GM21619 (cell line): Measurements from ENCODE around the gene SOCS4.
"Not testable (repeated sequence)": the region's sequence is repeated elsewhere in the genome, so short reads cannot be mapped to it uniquely, and the experiment has no call there.

ENCODE experiments used
- ATAC-seq: cut with Tn5 transposase; IDR thresholded peaks from one replicate; pipeline ENCODE4 v1.9.1; 2021; ENCODE audit not compliant: unreplicated experiment

The SOCS4 gene

DNA sequence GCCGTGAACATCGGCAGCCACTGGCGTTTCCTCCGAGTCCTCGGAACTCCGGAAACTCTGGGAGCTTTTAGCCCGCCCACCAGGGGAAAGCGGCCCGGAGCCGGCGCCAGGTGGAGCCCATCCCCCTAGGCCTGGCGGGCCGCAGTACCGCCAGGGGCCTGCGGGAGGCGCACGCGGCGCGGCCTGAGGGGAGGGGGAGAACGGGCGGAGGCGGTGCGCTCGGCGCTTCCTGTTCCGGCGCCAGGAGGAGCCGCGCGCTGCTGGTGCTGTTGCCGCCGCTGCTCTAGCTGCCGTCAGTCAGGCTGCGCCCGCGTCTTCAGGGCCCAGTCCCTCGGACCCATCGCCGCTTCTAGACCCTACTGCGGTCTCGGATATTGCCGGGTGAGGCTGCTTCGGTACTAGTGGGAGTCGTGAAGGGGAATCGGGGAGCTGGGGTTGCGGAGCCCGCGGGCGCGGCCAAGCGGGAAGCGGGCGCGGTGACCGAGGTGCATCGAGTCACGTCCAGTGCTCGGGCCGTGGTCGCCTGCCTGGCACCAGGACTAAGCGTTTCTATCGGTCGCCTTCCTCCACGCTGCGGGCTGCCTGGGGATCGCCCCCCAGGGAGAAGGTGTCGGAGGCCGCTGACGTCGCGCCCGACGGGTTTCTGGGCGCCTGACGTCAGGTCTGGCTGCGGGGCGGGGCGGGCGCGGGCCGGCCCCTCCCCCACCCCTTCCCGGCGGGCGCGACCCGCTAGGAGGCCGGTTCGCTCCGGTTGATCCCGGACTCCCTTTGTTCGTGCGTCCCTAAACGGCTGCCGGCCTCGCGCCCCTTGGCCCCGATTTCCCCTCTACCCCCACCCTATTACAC, 24.6 kb downstream of the SOCS4 start, which contains the start of gene MAPK1IP1L:
TSS of gene MAPK1IP1L (plus strand) at position 225 of the 846 bp plus-strand sequence. CDS start 10,037 bp downstream, outside the sequence.
- peak; percentile 86 for ATAC-seq

- peak; percentile 0 for ATAC-seq
Measured at GRCh38 chr14:55052269-55052930, 25.4 kb downstream of the SOCS4 start.

GRCh38 chr14:55053018-55053417, 26.0 kb downstream of the SOCS4 start:
- ATAC-seq = no peak

DNA sequence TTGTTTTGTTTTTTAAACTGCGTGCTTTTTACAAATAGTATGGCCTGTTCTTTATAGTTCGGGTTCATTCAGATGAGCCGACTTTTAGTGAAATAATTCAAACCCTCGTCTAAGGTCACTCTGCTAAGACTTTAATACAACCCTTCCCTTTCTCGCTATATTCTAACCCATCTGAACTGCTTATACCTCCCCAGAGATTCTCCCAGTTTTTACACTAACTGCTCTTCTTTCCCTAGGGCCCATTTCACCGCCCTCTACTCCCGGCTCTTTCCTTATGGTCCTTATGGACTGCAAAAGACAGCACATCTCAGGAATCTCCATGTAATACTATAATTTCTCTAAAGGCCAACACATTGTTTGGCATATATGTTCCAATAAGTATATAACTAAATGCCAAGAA, 26.5 kb downstream of the SOCS4 start:
- ATAC-seq = no peak

- ATAC-seq = no peak
Measured at GRCh38 chr14:55054098-55054497, 27.1 kb downstream of the SOCS4 start.

- ATAC-seq = no peak
Measured at GRCh38 chr14:55057919-55058318, 30.9 kb downstream of the SOCS4 start.

- ATAC-seq = no peak
Measured at GRCh38 chr14:55059333-55059732, 32.3 kb downstream of the SOCS4 start.

GRCh38 chr14:55062517-55063351, 35.7 kb downstream of the SOCS4 start:
- no peak for ATAC-seq

DNA sequence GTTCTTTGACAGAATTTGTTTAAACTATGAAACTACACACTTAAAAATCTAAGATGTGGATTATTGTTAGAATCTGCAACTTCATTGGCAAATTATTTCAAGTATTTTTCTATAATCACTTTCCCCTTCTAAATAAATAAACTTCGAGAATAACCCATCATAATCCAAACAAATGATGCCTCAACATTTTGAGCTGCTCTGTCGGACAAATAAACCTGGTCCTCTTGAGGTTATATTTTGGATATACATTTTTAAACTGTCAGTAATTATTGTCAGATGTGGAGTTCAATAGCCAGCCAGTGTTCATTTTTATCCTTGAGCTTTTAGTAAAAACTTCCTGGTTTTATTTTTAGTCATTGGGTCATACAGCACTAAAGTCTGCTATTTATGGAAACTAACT, 37.9 kb downstream of the SOCS4 start:
- ATAC-seq = not testable (repeated sequence)

DNA sequence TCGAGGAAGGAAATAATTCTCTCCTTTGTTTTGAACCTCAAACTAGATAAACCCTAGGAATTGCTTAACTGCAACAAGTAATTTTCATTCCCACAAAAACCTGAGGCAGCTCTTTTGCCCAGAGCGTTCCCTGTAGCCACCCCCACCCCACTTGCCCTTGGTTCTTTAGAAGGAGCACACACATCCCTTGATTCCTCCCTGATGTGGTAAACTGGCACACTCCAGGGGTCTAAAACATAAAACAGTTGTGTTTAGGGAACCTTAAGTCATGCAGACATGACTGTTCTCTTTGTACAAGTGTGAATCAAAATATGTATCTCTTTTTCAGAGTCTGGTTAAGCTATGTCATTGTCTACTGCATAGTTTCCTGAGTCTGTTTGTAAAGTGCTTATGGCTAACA, 38.4 kb downstream of the SOCS4 start:
- no peak for ATAC-seq

- no peak for ATAC-seq
Measured at GRCh38 chr14:55066223-55066622, 39.2 kb downstream of the SOCS4 start.

DNA sequence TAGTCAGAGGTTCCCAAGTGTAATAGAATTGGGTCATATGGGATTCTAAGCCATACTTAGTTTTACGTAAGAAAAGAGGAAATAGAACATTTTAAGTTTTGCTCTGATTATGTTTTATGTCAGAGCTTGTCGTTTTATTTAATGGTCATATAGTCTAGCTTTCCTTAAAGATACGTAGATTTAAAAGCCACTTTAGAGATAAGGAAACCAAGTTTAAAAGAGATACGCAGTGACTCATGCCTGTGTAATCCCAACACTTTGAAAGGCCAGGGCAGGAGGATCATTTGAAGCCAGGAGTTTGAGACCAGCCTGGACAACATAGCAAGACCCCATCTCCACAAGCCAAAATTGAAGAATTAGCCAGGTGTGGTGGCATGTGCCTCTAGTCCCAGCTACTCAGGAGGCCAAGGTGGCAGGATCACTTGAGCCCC, 44.0 kb downstream of the SOCS4 start:
- ATAC-seq = no peak

DNA sequence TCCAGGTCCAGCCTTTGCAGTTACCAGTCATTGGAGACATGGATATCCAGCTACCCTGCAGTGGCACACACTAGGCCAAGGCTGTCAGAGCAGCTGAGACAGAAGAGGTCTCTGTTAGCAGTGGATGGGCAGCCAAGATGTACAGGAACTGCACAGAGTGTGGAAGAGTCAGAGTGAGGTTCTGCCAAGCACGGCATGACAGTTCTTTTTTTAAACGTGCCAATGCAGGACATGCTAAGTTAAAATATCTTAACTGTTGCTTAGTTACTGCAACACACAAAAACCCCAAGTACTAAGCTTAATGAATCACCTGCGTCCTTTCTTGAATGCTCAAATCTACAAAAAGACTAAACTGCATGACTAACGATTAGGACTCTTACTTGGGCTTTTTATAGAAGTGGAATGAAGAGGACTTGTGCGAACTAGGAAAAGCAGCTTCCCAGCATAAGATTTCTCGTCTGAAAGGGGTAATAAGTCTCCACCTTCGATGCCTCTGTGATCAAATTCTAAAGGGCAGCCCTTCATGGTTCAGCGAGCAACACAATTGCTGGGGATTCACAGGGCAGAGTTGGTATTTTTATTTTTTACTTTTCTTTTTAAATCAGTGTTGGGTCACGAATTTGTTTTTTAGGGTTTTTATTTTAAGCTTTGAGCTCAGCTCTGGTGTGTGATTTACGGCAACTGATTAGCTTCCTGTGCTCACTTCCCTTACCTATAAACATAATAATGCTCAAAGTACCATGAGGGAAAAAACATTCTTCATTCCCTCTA, 45.0 kb downstream of the SOCS4 start:
- ATAC-seq = peak; percentile 43

DNA sequence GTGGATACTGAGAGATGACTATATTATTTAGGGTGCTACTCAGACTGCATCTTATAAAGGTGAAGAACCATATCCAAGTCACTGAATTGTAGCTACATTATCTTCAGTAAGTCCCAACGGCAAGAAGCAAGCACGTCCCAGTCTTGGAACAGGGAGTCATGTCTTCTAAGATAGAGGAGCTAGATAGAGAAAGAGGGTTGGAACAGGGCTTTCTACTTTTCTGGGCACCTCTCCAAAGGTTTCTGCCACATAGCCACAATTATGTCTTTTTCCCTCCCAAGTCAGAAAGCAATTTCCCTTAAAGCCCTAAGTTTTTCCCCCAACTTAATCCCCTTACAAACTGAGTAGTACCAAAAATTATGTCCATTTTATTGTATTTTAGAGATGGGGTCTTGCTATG, 46.8 kb downstream of the SOCS4 start:
- ATAC-seq = no peak

DNA sequence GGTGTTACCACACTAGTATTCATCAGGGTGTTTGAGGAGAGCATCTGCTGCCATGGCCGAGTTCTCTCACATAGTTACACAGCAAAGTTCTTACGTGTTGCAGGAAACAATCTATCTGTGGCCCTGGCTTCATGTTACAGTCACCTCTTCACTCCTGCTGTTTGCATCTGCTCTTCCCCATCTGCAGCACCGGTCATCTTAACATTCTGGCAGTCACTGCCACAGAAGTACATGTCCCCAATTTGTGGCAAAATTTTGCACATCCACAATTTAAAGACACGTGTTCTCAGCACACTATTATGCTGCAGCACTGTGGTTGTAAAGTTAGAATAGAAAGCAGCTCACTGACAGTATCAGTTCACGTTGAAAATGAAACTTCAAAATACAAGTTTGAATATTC, 47.6 kb downstream of the SOCS4 start:
- ATAC-seq = peak; percentile 42

- ATAC-seq = no peak
Measured at GRCh38 chr14:55075628-55076175, 48.7 kb downstream of the SOCS4 start.

GRCh38 chr14:55077170-55078151, 50.4 kb downstream of the SOCS4 start:
- no peak for ATAC-seq

GRCh38 chr14:55079961-55080360, 52.9 kb downstream of the SOCS4 start:
- ATAC-seq = not testable (repeated sequence)

GRCh38 chr14:55084401-55085059, 57.5 kb downstream of the SOCS4 start:
- ATAC-seq = no peak
